IMR-90 (cell line): Measurements from ENCODE around the gene MTM1. TPM values are rescaled to one million over a fixed set of nuclear protein-coding genes. Genes with fewer than 3 reads are reported as not detected.

Source experiments
- ATAC-seq: fragments of 200-7000 bp; cut with Tn5 transposase; 2 replicates; pipeline ENCODE4 v1.9.1; 2020; ENCODE audit warnings: low read depth, mild to moderate bottlenecking, moderate library complexity
- BruUV-seq: library from RNA; stranded (reverse); fragments of 400-500 nt; replicated peaks from 2 replicates; lab custom pipeline; 2021; lab: Mats Ljungman, UMichigan
- CTCF ChIA-PET: fragments of 300-600 bp; formaldehyde crosslinking; extraction: SDS; loops from one replicate; lab custom pipeline; 2021; ENCODE audit warnings: antibody characterized with exemption; lab: Yijun Ruan, JAX
- POLR2A ChIA-PET: fragments of 300-600 bp; sonication (Branson Sonifier 250); formaldehyde crosslinking; loops from one replicate; lab custom pipeline; 2022; ENCODE audit warnings: antibody characterized with exemption; ENCODE audit not compliant: unreplicated experiment; lab: Charles Lee
- DNase-seq: peaks from one replicate; pipeline ENCODE4 v3.0.0; 2013
- H2AFZ ChIP-seq: replicated peaks from 2 replicates; pipeline ENCODE3; 2013; ENCODE audit warnings: low read length, mild to moderate bottlenecking; ENCODE audit not compliant: poor library complexity
- H2AK5ac ChIP-seq: 2 replicates; pipeline ENCODE4 v1.6.1; 2013; ENCODE audit warnings: low read depth, low read length, inconsistent platforms
- H2AK9ac ChIP-seq: replicated peaks from 2 replicates; pipeline ENCODE3; 2013; ENCODE audit warnings: mild to moderate bottlenecking, low read depth, low read length, moderate library complexity; ENCODE audit not compliant: poor library complexity
- H2BK120ac ChIP-seq: 2 replicates; pipeline ENCODE4 v1.6.1; 2013; ENCODE audit warnings: low read depth, low read length, inconsistent platforms
- H2BK15ac ChIP-seq: 3 replicates; pipeline ENCODE4 v1.6.1; 2013; ENCODE audit warnings: low read depth, low read length, inconsistent platforms
- H2BK20ac ChIP-seq: 2 replicates; pipeline ENCODE4 v1.6.1; 2013; ENCODE audit warnings: low read depth, mild to moderate bottlenecking, inconsistent platforms, low read length, moderate library complexity
- H2BK5ac ChIP-seq: 2 replicates; pipeline ENCODE4 v1.6.1; 2013; ENCODE audit warnings: mild to moderate bottlenecking, low read depth, low read length, inconsistent platforms; ENCODE audit not compliant: poor library complexity, severe bottlenecking
- H3K14ac ChIP-seq: replicated peaks from 2 replicates; pipeline ENCODE4 v1.6.1; 2013; ENCODE audit warnings: low read depth, low read length, inconsistent platforms
- H3K18ac ChIP-seq: 2 replicates; pipeline ENCODE4 v1.6.1; 2013; ENCODE audit warnings: low read depth, low read length, control low read depth
- H3K23ac ChIP-seq: 2 replicates; pipeline ENCODE4 v1.6.1; 2013; ENCODE audit warnings: low read depth, low read length, inconsistent platforms
- H3K27ac ChIP-seq: 2 replicates; pipeline ENCODE4 v1.5.1; 2013; ENCODE audit warnings: mild to moderate bottlenecking, control low read depth, low read length; ENCODE audit not compliant: insufficient read depth
- H3K27me3 ChIP-seq: 2 replicates; pipeline ENCODE4 v1.6.1; 2013; ENCODE audit warnings: low read length; ENCODE audit not compliant: control insufficient read depth, insufficient read depth
- H3K36me3 ChIP-seq: 2 replicates; pipeline ENCODE4 v1.6.1; 2013; ENCODE audit warnings: low read length, mixed read lengths; ENCODE audit not compliant: control insufficient read depth, insufficient read depth
- H3K4ac ChIP-seq: 2 replicates; pipeline ENCODE4 v1.6.1; 2013; ENCODE audit warnings: low read depth, low read length, inconsistent platforms
- H3K4me1 ChIP-seq: 2 replicates; pipeline ENCODE4 v1.6.1; 2013; ENCODE audit warnings: low read length, mixed read lengths; ENCODE audit not compliant: control insufficient read depth, insufficient read depth
- H3K4me2 ChIP-seq: 2 replicates; pipeline ENCODE4 v1.6.1; 2013; ENCODE audit warnings: low read depth, mild to moderate bottlenecking, control low read depth, low read length, moderate library complexity
- H3K4me3 ChIP-seq: 2 replicates; pipeline ENCODE4 v1.5.1; 2013; ENCODE audit warnings: low read depth, mild to moderate bottlenecking, control low read depth, low read length, moderate library complexity; ENCODE audit not compliant: insufficient read depth
- H3K56ac ChIP-seq: 2 replicates; pipeline ENCODE4 v1.6.1; 2013; ENCODE audit warnings: low read length, inconsistent platforms; ENCODE audit not compliant: insufficient read depth; ENCODE audit errors: extremely low read depth
- H3K79me1 ChIP-seq, 2 experiments: 2 replicates each; pipeline ENCODE4 v1.6.1; 2013; ENCODE audit warnings: low read length in 2 of 2, inconsistent platforms in 1 of 2, low read depth in 1 of 2
- H3K9ac ChIP-seq: 2 replicates; pipeline ENCODE4 v1.6.1; 2013; ENCODE audit warnings: low read depth, low read length, control low read depth
- H3K9me1 ChIP-seq: 2 replicates; pipeline ENCODE4 v1.6.1; 2013; ENCODE audit warnings: low read length, inconsistent platforms; ENCODE audit not compliant: insufficient read depth
- H3K9me3 ChIP-seq: 2 replicates; pipeline ENCODE4 v1.6.1; 2013; ENCODE audit warnings: low read length; ENCODE audit not compliant: control insufficient read depth, insufficient read depth
- H4K20me1 ChIP-seq: 2 replicates; pipeline ENCODE4 v1.6.1; 2013; ENCODE audit warnings: low read length, inconsistent platforms; ENCODE audit not compliant: insufficient read depth
- H4K5ac ChIP-seq: 2 replicates; pipeline ENCODE4 v1.6.1; 2013; ENCODE audit warnings: mild to moderate bottlenecking, low read depth, low read length, control low read depth
- H4K8ac ChIP-seq, 2 experiments: 2 replicates each; pipeline ENCODE4 v1.6.1; 2013; ENCODE audit warnings: low read depth in 2 of 2, low read length in 2 of 2, control low read depth in 1 of 2, inconsistent platforms in 1 of 2
- H4K91ac ChIP-seq: 2 replicates; pipeline ENCODE4 v1.6.1; 2013; ENCODE audit warnings: low read depth, low read length, inconsistent platforms; ENCODE audit not compliant: insufficient read depth
- BHLHE40 ChIP-seq: fragments of 150-350 bp; IDR thresholded peaks from 2 replicates; pipeline ENCODE4 v1.6.1; 2016; ENCODE audit warnings: mild to moderate bottlenecking, low read depth, low read length
- CEBPB ChIP-seq: IDR thresholded peaks from 2 replicates; pipeline ENCODE4 v1.6.1; 2012; ENCODE audit warnings: low read depth, low read length, improper control_type of control experiment
- CHD1 ChIP-seq: IDR thresholded peaks from 2 replicates; pipeline ENCODE4 v1.6.1; 2012; ENCODE audit warnings: low read depth, low read length, improper control_type of control experiment
- CTCF ChIP-seq: conservative IDR thresholded peaks from 2 replicates; pipeline ENCODE4 v1.5.1; 2012; ENCODE audit warnings: mild to moderate bottlenecking, low read depth, low read length, improper control_type of control experiment
- FOS ChIP-seq: fragments of 150-350 bp; IDR thresholded peaks from 2 replicates; pipeline ENCODE4 v1.6.1; 2016; ENCODE audit warnings: low read depth, low read length
- MAFK ChIP-seq: IDR thresholded peaks from 2 replicates; pipeline ENCODE4 v1.6.1; 2012; ENCODE audit warnings: low read depth, low read length, improper control_type of control experiment
- MAZ ChIP-seq: IDR thresholded peaks from 2 replicates; pipeline ENCODE4 v1.6.1; 2012; ENCODE audit warnings: low read depth, mild to moderate bottlenecking, low read length, improper control_type of control experiment, moderate library complexity, borderline replicate concordance
- NFE2L2 ChIP-seq: fragments of 150-350 bp; IDR thresholded peaks from 2 replicates; pipeline ENCODE4 v1.6.1; 2016; ENCODE audit warnings: low read depth, mild to moderate bottlenecking, low read length
- POLR2A ChIP-seq: IDR thresholded peaks from 2 replicates; pipeline ENCODE4 v1.6.1; 2012; ENCODE audit warnings: mild to moderate bottlenecking, low read depth, low read length
- RAD21 ChIP-seq: IDR thresholded peaks from 2 replicates; pipeline ENCODE4 v1.6.1; 2012; ENCODE audit warnings: low read length, improper control_type of control experiment
- RCOR1 ChIP-seq: IDR thresholded peaks from 2 replicates; pipeline ENCODE4 v1.6.1; 2012; ENCODE audit warnings: mild to moderate bottlenecking, low read length, improper control_type of control experiment; ENCODE audit not compliant: insufficient replicate concordance
- RFX5 ChIP-seq: IDR thresholded peaks from 2 replicates; pipeline ENCODE4 v1.8.0; 2012; ENCODE audit warnings: low read depth, mild to moderate bottlenecking, low read length, moderate library complexity
- SMC3 ChIP-seq: fragments of 150-350 bp; IDR thresholded peaks from 2 replicates; pipeline ENCODE4 v1.6.1; 2016; ENCODE audit warnings: low read depth, mild to moderate bottlenecking, antibody characterized with exemption, low read length, moderate library complexity
- USF2 ChIP-seq: fragments of 150-350 bp; IDR thresholded peaks from 2 replicates; pipeline ENCODE4 v1.6.1; 2017; ENCODE audit warnings: mild to moderate bottlenecking, antibody characterized with exemption, low read length, low read depth
- WGBS, 2 experiments: methylation state at CpG; one replicate each; pipeline versions ENCODE4 v1.1.5 to v1.1.7; 2013; ENCODE audit warnings: missing lambda C conversion rate in 2 of 2; ENCODE audit not compliant: insufficient read length in 1 of 2; ENCODE audit errors: extremely low coverage in 2 of 2; 5-methylcytosine and 5-hydroxymethylcytosine counted together
- dilution Hi-C: fragments of 300-500 bp; cut with HindIII; formaldehyde crosslinking; loops from one replicate; pipeline ENCODE4 v1.14.3; 2018; ENCODE audit warnings: low sequenced_read_pairs; ENCODE audit not compliant: unreplicated experiment
- in situ Hi-C: fragments of 300-500 bp; cut with MboI; formaldehyde crosslinking; loops from 3 replicates; pipeline ENCODE4 v1.14.3; 2019; ENCODE audit warnings: low sequenced_read_pairs, inconsistent platforms, mixed read lengths
- intact Hi-C: fragments of 100-400 bp; cut with micrococcal nuclease; formaldehyde crosslinking; loops from 2 replicates; pipeline ENCODE4 v1.10.0; 2022
- polyA plus RNA-seq, 3 experiments: library from polyadenylated mRNA; depleted of rRNA; stranded (reverse); fragments of >200 nt; gene quantifications; 2 replicates each; pipeline ENCODE4 v1.2.3, GENCODE V29; 2012; ENCODE audit warnings: low replicate concordance in 1 of 3
- total RNA-seq: library from RNA; depleted of rRNA; stranded (reverse); fragments of >200 nt; gene quantifications from 2 replicates; pipeline ENCODE4 v1.2.3, GENCODE V29; 2012

MTM1 gene
- total and polyA plus RNA-seq, 2 of the 4 experiments (the other 2 are of a cell fraction), result 3.8 to 5.6 TPM

- no peak overlapping the region for H2BK120ac ChIP-seq
- no peak for DNase-seq
- TF ChIP-seq USF2 (no peak), CTCF (no peak), FOS (no peak), MAZ (no peak), RFX5 (no peak), RCOR1 (no peak), BHLHE40 (no peak), CEBPB (no peak), CHD1 (no peak), RAD21 (no peak), MAFK (no peak), NFE2L2 (no peak), POLR2A (no peak), SMC3 (no peak)
- no peak overlapping the region for H2AK9ac ChIP-seq
- H3K18ac ChIP-seq, result no peak overlapping the region
- in situ Hi-C loops (no loop called here), dilution Hi-C loops (no loop called here), intact Hi-C loops (no loop called here)
- H3K27me3 ChIP-seq, result no peaks in the 10 kb centered on the region
- no peak overlapping the region for H3K4ac ChIP-seq
- no peak overlapping the region for H3K4me2 ChIP-seq
- H3K9ac ChIP-seq, result no peak overlapping the region
- no peaks in the 10 kb centered on the region for H3K9me3 ChIP-seq
- no peak overlapping the region for H2AFZ ChIP-seq
- H3K9me1 ChIP-seq, result no peaks in the 10 kb centered on the region
- POLR2A ChIA-PET, result no interaction called here
- no peak overlapping the region for H3K23ac ChIP-seq
- H3K27ac ChIP-seq, result no peak overlapping the region
- no peak overlapping the region for H2BK5ac ChIP-seq
- no peak overlapping the region for H3K56ac ChIP-seq
- H2BK20ac ChIP-seq, result no peak overlapping the region
- H3K14ac ChIP-seq, result no peak overlapping the region
- no peaks in the 10 kb centered on the region for H3K79me1 ChIP-seq
- no peak overlapping the region for H4K8ac ChIP-seq
- BruUV-seq, result no TSS peak
- no peak for ATAC-seq
- H2BK15ac ChIP-seq, result no peak overlapping the region
- H3K4me1 ChIP-seq, result peaks cover 2% of the 10 kb centered on the region; the same call in 1 of the 2 replicates
- no CpG with 5 or more reads among the region's 4 CpGs for WGBS, 2 experiments
- 0 out of 2 replicates have a peak, but pooled peaks cover 1% of the 10 kb centered on the region for H3K36me3 ChIP-seq
- no peaks in the 10 kb centered on the region for H4K20me1 ChIP-seq
- H4K5ac ChIP-seq, result no peak overlapping the region
- no peak overlapping the region for H2AK5ac ChIP-seq
- CTCF ChIA-PET, result no interaction called here
- no peak overlapping the region for H3K4me3 ChIP-seq
- H4K91ac ChIP-seq, result no peak overlapping the region
Measured at GRCh38 chrX:150644422-150644821, 76.0 kb downstream of the MTM1 start.
